Measurements from ENCODE around the gene FBXO2. TPM values are rescaled to one million over a fixed set of nuclear protein-coding genes. Genes with fewer than 3 reads are reported as not detected.

Gene FBXO2
- total RNA-seq, 1 donor from 2014 or later: 0.61 TPM

GRCh38 chr1:11674488-11674887 is 20.3 kb upstream of the FBXO2 start:
- no peaks in the 10 kb centered on the region for H3K4me1 Mint-ChIP-seq
- H3K27me3 Mint-ChIP-seq (ENCODE audit: low read depth): no peaks in the 10 kb centered on the region
- peaks cover 2% of the 10 kb centered on the region for H3K36me3 Mint-ChIP-seq (ENCODE audit: low read depth)
- TF ChIP-seq CTCF (conservative IDR thresholded peaks at IDR 0.05): no peak
- no peak overlapping the region for H3K4me3 Mint-ChIP-seq
- no peak for DNase-seq (ENCODE audit: low read depth, low spot score)
- H3K9me3 Mint-ChIP-seq: no peaks in the 10 kb centered on the region
- no peak overlapping the region for H3K27ac Mint-ChIP-seq (ENCODE audit: unreplicated experiment)

- Mint-ChIP-seq H3K4me1 (peaks cover 5% of the 10 kb centered on the region), H3K27me3 (ENCODE audit: low read depth) (no peaks in the 10 kb centered on the region), H3K36me3 (ENCODE audit: low read depth) (peaks cover 2% of the 10 kb centered on the region), H3K4me3 (no peak overlapping the region), H3K27ac (ENCODE audit: unreplicated experiment) (no peak overlapping the region), H3K9me3 (no peaks in the 10 kb centered on the region)
- TF ChIP-seq CTCF (conservative IDR thresholded peaks at IDR 0.05): no peak
- no peak for DNase-seq (ENCODE audit: low read depth, low spot score)
These were observed 19.0 kb upstream of the FBXO2 start for GRCh38 chr1:11673089-11673769.

- no peaks in the 10 kb centered on the region for H3K9me3 Mint-ChIP-seq
- DNase-seq (ENCODE audit: low read depth, low spot score): no peak
- no peaks in the 10 kb centered on the region for H3K27me3 Mint-ChIP-seq (ENCODE audit: low read depth)
- H3K36me3 Mint-ChIP-seq (ENCODE audit: low read depth): peaks cover 2% of the 10 kb centered on the region
- peaks cover 5% of the 10 kb centered on the region for H3K4me1 Mint-ChIP-seq
- no peak for TF ChIP-seq CTCF (conservative IDR thresholded peaks at IDR 0.05)
- H3K4me3 Mint-ChIP-seq: no peak overlapping the region
- no peak overlapping the region for H3K27ac Mint-ChIP-seq (ENCODE audit: unreplicated experiment)
These were observed 17.5 kb upstream of the FBXO2 start for GRCh38 chr1:11671544-11672286.

GRCh38 chr1:11671205-11671543 is 16.9 kb upstream of the FBXO2 start:
- DNase-seq (ENCODE audit: low read depth, low spot score): no peak
- H3K27me3 Mint-ChIP-seq (ENCODE audit: low read depth): no peaks in the 10 kb centered on the region
- peaks cover 5% of the 10 kb centered on the region for H3K4me1 Mint-ChIP-seq
- peaks cover 2% of the 10 kb centered on the region for H3K36me3 Mint-ChIP-seq (ENCODE audit: low read depth)
- no peak overlapping the region for H3K4me3 Mint-ChIP-seq
- TF ChIP-seq CTCF (conservative IDR thresholded peaks at IDR 0.05): no peak
- no peaks in the 10 kb centered on the region for H3K9me3 Mint-ChIP-seq
- no peak overlapping the region for H3K27ac Mint-ChIP-seq (ENCODE audit: unreplicated experiment)

DNA sequence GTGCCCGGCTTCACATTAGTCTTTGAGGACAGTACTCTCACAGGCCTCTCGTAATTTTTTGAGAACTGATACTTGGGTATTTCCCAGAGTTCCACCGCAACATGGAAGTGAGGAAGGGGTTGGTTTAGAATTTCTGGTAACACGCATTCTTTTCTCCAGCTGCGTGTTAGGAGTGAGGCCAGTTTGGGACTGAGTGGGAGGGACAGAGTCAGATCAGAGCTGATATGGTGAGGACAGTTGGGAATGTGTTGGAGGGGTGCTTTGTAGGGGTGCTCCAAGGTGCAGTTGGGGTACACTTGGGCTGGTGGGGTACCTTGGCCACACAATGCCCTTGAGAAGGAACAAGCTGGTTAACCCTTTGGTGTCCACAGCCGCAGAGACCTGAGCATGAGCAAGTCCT is 16.5 kb upstream of the FBXO2 start:
- H3K4me1 Mint-ChIP-seq: peaks cover 5% of the 10 kb centered on the region
- TF ChIP-seq CTCF (conservative IDR thresholded peaks at IDR 0.05): no peak
- no peak overlapping the region for H3K27ac Mint-ChIP-seq (ENCODE audit: unreplicated experiment)
- no peak for DNase-seq (ENCODE audit: low read depth, low spot score)
- H3K4me3 Mint-ChIP-seq: no peak overlapping the region
- peaks cover under 1% of the 10 kb centered on the region for H3K27me3 Mint-ChIP-seq (ENCODE audit: low read depth)
- peaks cover 2% of the 10 kb centered on the region for H3K36me3 Mint-ChIP-seq (ENCODE audit: low read depth)
- no peaks in the 10 kb centered on the region for H3K9me3 Mint-ChIP-seq

All from neural crest cell (in vitro differentiated cells).